ENCODE results near the gene ZNF141. TPM values are rescaled to one million over a fixed set of nuclear protein-coding genes. Genes with fewer than 3 reads are reported as not detected.
"Not testable (repeated sequence)": the region's sequence is repeated elsewhere in the genome, so short reads cannot be mapped to it uniquely, and the experiment has no call there.

ZNF141 gene
- total RNA-seq, 1 experiment from 2014 or later: 21.2 TPM

- no peak for DNase-seq (ENCODE audit: low spot score)
- in situ Hi-C loops (cut with HindIII; ENCODE audit: low sequenced_read_pairs): no loop called here
These were observed 36.9 kb downstream of the ZNF141 start for GRCh38 chr4:374298-375160.

GRCh38 chr4:384311-385010, 46.8 kb downstream of the ZNF141 start:
- DNase-seq (ENCODE audit: low spot score): no peak
- in situ Hi-C loops (cut with HindIII; ENCODE audit: low sequenced_read_pairs): no loop called here

- in situ Hi-C loops (cut with HindIII; ENCODE audit: low sequenced_read_pairs): no loop called here
- no peak for DNase-seq (ENCODE audit: low spot score)
These were observed 48.5 kb downstream of the ZNF141 start for GRCh38 chr4:385934-386707.

- in situ Hi-C loops (cut with HindIII; ENCODE audit: low sequenced_read_pairs): no loop called here
These were observed 49.1 kb downstream of the ZNF141 start for GRCh38 chr4:386708-387105.

GRCh38 chr4:404006-404405, 66.4 kb downstream of the ZNF141 start:
- in situ Hi-C loops (cut with HindIII; ENCODE audit: low sequenced_read_pairs): no loop called here
- DNase-seq (ENCODE audit: low spot score): no peak

More at GRCh38 chr4:386708-387105, 49.1 kb downstream of the ZNF141 start:
- no peak for DNase-seq (ENCODE audit: low spot score)

GRCh38 chr4:408321-408720, 70.7 kb downstream of the ZNF141 start:
- DNase-seq (ENCODE audit: low spot score); in situ Hi-C loops (cut with HindIII; ENCODE audit: low sequenced_read_pairs): not testable (repeated sequence)

GRCh38 chr4:422587-422986, 85.0 kb downstream of the ZNF141 start:
- in situ Hi-C loops (cut with HindIII; ENCODE audit: low sequenced_read_pairs): no loop called here
- no peak for DNase-seq (ENCODE audit: low spot score)

Other genes with a start within 250 kb of the ZNF141 start
- gene ZNF718, start 213.3 kb upstream of the ZNF141 start, total RNA-seq (2014; rRNA removed; shearing (Covaris generic)): 8.3 and 9.8 TPM in 2 replicates
- 0.55 and 6.4 TPM in 2 replicates for gene ZNF732, start 32.3 kb upstream of the ZNF141 start, total RNA-seq (2014; rRNA removed; shearing (Covaris generic))
- gene ZNF721, start 161.3 kb downstream of the ZNF141 start, total RNA-seq (2014; rRNA removed; shearing (Covaris generic)): 14.1 and 14.9 TPM in 2 replicates
- gene PIGG, start 161.4 kb downstream of the ZNF141 start, total RNA-seq (2014; rRNA removed; shearing (Covaris generic)): 32.4 and 38.7 TPM in 2 replicates
- 5.4 and 17.9 TPM in 2 replicates for gene TMEM271, start 238.5 kb downstream of the ZNF141 start, total RNA-seq (2014; rRNA removed; shearing (Covaris generic))

All from G401 (cell line).